ENCODE data around the gene C16orf95.
A peak's percentile ranks its signal among the peaks of the same experiment; 100 is the strongest.

The C16orf95 gene

GRCh38 chr16:87348616-87349157 lies 31.5 kb upstream of the C16orf95 start:
- Mint-ChIP-seq H3K27me3 (ENCODE audit: low read depth) (no peaks in the 10 kb centered on the region), H3K4me1 (peaks cover 12% of the 10 kb centered on the region), H3K27ac (no peak overlapping the region), H3K9me3 (no peaks in the 10 kb centered on the region), H3K4me3 (no peak overlapping the region), H3K36me3 (ENCODE audit: low read depth) (peaks cover 16% of the 10 kb centered on the region)
- no peak for TF ChIP-seq CTCF (IDR thresholded peaks at IDR 0.05; ENCODE audit: unreplicated experiment in 3 of 3)

GRCh38 chr16:87347932-87348615 lies 30.9 kb upstream of the C16orf95 start:
- Mint-ChIP-seq H3K4me3 (no peak overlapping the region), H3K27me3 (ENCODE audit: low read depth) (no peaks in the 10 kb centered on the region)

GRCh38 chr16:87346517-87347060 lies 29.4 kb upstream of the C16orf95 start:
- H3K9me3 Mint-ChIP-seq = no peaks in the 10 kb centered on the region
- no peak for TF ChIP-seq CTCF (IDR thresholded peaks at IDR 0.05; ENCODE audit: unreplicated experiment in 3 of 3)

More at GRCh38 chr16:87347932-87348615, 30.9 kb upstream of the C16orf95 start:
- Mint-ChIP-seq H3K9me3 (no peaks in the 10 kb centered on the region), H3K36me3 (ENCODE audit: low read depth) (peaks cover 16% of the 10 kb centered on the region), H3K27ac (no peak overlapping the region), H3K4me1 (peaks cover 12% of the 10 kb centered on the region)
- TF ChIP-seq CTCF (IDR thresholded peaks at IDR 0.05; ENCODE audit: unreplicated experiment in 3 of 3) = no peak

GRCh38 chr16:87345726-87346424 lies 28.7 kb upstream of the C16orf95 start:
- H3K27ac Mint-ChIP-seq = peak overlapping the region; percentile 60 to 90 (median 68)
- H3K36me3 Mint-ChIP-seq (ENCODE audit: low read depth) = peaks cover 19% of the 10 kb centered on the region
- TF ChIP-seq CTCF (IDR thresholded peaks at IDR 0.05; ENCODE audit: unreplicated experiment in 3 of 3) = no peak
- H3K4me1 Mint-ChIP-seq = peaks cover 12% of the 10 kb centered on the region
- H3K4me3 Mint-ChIP-seq = no peak overlapping the region
- no peaks in the 10 kb centered on the region for H3K27me3 Mint-ChIP-seq (ENCODE audit: low read depth)
- H3K9me3 Mint-ChIP-seq = no peaks in the 10 kb centered on the region

More at GRCh38 chr16:87346517-87347060, 29.4 kb upstream of the C16orf95 start:
- Mint-ChIP-seq H3K4me3 (no peak overlapping the region), H3K27ac (no peak overlapping the region), H3K27me3 (ENCODE audit: low read depth) (no peaks in the 10 kb centered on the region), H3K36me3 (ENCODE audit: low read depth) (peaks cover 16% of the 10 kb centered on the region), H3K4me1 (peaks cover 12% of the 10 kb centered on the region)

GRCh38 chr16:87344931-87345631 lies 27.9 kb upstream of the C16orf95 start:
- TF ChIP-seq CTCF (IDR thresholded peaks at IDR 0.05; ENCODE audit: unreplicated experiment in 3 of 3) = no peak
- H3K9me3 Mint-ChIP-seq = no peaks in the 10 kb centered on the region
- no peaks in the 10 kb centered on the region for H3K27me3 Mint-ChIP-seq (ENCODE audit: low read depth)
- peaks cover 25% of the 10 kb centered on the region for H3K36me3 Mint-ChIP-seq (ENCODE audit: low read depth)
- H3K4me3 Mint-ChIP-seq = no peak overlapping the region
- H3K27ac Mint-ChIP-seq = peak overlapping the region; percentile 60 to 90 (median 68)
- H3K4me1 Mint-ChIP-seq = peaks cover 7% of the 10 kb centered on the region

Measured in nephron (organoid).